Parathyroid adenoma (tissue), 2 donors: ENCODE data around the gene TREML2.

Source experiments
- H2AFZ ChIP-seq: fragments of 300-600 bp; sonication (generic); one replicate; pipeline ENCODE4 v1.7.0; 2017; ENCODE audit warnings: antibody characterized with exemption, mild to moderate bottlenecking
- H3K27ac ChIP-seq: fragments of 300-600 bp; sonication (generic); one replicate; pipeline ENCODE4 v1.7.0; 2017
- H3K27me3 ChIP-seq: fragments of 300-600 bp; sonication (generic); one replicate; pipeline ENCODE4 v1.7.0; 2017; ENCODE audit warnings: low read length; ENCODE audit not compliant: control insufficient read depth, insufficient read depth
- H3K36me3 ChIP-seq: fragments of 300-600 bp; sonication (generic); one replicate; pipeline ENCODE4 v1.7.0; 2017; ENCODE audit warnings: low read length; ENCODE audit not compliant: control insufficient read depth, insufficient read depth
- H3K4me1 ChIP-seq: fragments of 300-600 bp; sonication (generic); one replicate; pipeline ENCODE4 v1.7.0; 2017; ENCODE audit warnings: control low read depth
- H3K4me2 ChIP-seq: fragments of 300-600 bp; sonication (generic); one replicate; pipeline ENCODE4 v1.7.0; 2017; ENCODE audit warnings: low read length
- H3K4me3 ChIP-seq: fragments of 300-600 bp; sonication (generic); one replicate; pipeline ENCODE4 v1.7.0; 2017; ENCODE audit warnings: low read depth, low read length
- H3K79me2 ChIP-seq: fragments of 300-600 bp; sonication (generic); one replicate; pipeline ENCODE4 v1.7.0; 2017; ENCODE audit warnings: control low read depth
- H3K9ac ChIP-seq: fragments of 300-600 bp; sonication (generic); one replicate; pipeline ENCODE4 v1.7.0; 2017; ENCODE audit warnings: mild to moderate bottlenecking
- H3K9me3 ChIP-seq: fragments of 300-600 bp; sonication (generic); one replicate; pipeline ENCODE4 v1.7.0; 2017; ENCODE audit warnings: low read length; ENCODE audit not compliant: control insufficient read depth
- TF ChIP-seq, protein P1 (sequence below): fragments of 300-600 bp; sonication (generic); IDR thresholded peaks from one replicate; pipeline ENCODE4 v1.7.0; 2017; ENCODE audit warnings: antibody characterized with exemption, mild to moderate bottlenecking
- donor health status: primary hyperparathyroidism.

The TREML2 gene

DNA sequence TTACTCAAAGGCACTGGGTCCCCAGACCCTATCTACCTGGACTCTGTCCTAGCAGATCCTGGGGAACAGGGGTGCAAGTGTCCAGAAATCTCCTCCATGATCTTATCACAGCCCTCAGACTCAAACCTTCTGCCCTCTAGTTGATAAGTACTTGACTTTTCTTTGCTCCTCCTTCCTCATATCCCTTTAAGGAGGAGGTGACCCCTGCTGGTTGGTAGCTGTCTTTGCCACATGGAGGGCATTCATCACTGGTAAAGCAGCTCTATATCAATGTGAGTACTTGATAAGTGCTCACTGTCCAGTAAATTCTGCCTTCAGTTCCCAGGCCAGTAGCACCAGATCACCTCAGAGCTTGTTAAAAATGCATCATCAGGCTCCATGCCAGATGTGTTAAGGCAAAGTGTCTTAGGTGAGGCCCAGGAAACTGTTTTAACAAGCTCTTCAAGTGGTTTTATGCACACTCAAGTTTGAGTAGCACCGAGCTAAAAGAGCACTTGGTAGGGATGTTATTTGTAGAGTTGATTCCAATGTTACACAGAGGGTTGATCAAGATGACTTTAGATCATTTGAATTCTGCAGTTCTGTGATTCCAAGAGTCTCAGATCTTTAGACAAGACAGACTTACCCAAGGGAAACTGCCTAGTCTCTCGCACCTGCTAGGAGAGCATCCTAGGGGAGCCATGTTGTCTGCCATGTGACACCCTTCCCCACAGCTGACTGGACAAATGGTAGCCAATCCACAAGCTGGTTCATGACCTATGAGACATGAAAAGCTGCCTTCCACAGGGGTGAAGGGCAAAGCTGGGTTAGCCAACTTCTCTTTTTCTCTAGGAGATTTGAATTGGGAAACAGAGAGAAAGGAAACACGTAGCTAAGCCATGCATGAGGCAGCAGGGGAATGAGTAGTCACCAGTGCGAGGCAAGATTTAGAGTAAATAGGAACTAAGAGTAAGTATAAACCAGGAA lies 18.6 kb downstream of the TREML2 start:
- Histone ChIP-seq H3K4me2 (no peak overlapping the region), H3K36me3 (no peaks in the 10 kb centered on the region), H3K4me1 (no peaks in the 10 kb centered on the region), H3K9me3 (no peaks in the 10 kb centered on the region), H3K27ac (no peak overlapping the region), H3K9ac (no peak overlapping the region), H3K27me3 (no peaks in the 10 kb centered on the region), H3K79me2 (no peaks in the 10 kb centered on the region), H2AFZ (peak overlapping the region; percentile 9), H3K4me3 (no peak overlapping the region)
- TF ChIP-seq, protein P1, sequence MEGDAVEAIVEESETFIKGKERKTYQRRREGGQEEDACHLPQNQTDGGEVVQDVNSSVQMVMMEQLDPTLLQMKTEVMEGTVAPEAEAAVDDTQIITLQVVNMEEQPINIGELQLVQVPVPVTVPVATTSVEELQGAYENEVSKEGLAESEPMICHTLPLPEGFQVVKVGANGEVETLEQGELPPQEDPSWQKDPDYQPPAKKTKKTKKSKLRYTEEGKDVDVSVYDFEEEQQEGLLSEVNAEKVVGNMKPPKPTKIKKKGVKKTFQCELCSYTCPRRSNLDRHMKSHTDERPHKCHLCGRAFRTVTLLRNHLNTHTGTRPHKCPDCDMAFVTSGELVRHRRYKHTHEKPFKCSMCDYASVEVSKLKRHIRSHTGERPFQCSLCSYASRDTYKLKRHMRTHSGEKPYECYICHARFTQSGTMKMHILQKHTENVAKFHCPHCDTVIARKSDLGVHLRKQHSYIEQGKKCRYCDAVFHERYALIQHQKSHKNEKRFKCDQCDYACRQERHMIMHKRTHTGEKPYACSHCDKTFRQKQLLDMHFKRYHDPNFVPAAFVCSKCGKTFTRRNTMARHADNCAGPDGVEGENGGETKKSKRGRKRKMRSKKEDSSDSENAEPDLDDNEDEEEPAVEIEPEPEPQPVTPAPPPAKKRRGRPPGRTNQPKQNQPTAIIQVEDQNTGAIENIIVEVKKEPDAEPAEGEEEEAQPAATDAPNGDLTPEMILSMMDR: peak; percentile 48

DNA sequence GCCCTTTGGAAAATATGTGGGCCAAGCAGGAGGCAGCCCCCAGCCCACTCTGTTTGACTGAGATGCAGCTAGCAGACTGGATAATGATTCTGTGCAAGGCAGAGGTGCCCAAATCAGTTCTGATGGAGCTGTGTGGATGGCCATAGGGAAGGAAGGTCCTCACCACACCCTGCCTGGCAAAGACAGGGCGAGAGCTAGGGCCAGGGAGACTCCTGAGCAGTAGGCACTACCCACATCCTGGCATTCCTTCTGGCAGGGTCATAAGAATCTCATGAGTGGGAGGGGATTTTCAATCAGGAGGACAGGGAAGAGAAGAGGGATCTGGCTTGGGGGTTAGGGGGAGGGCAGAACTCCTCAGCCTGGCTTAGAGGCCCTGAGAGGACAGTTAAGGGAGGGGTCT lies 19.4 kb downstream of the TREML2 start:
- Histone ChIP-seq H3K27ac (no peak overlapping the region), H2AFZ (no peak overlapping the region), H3K4me3 (no peak overlapping the region), H3K9ac (no peak overlapping the region), H3K36me3 (no peaks in the 10 kb centered on the region), H3K9me3 (no peaks in the 10 kb centered on the region), H3K79me2 (no peaks in the 10 kb centered on the region), H3K27me3 (no peaks in the 10 kb centered on the region), H3K4me2 (no peak overlapping the region), H3K4me1 (no peaks in the 10 kb centered on the region)
- TF ChIP-seq, protein P1: no peak

DNA sequence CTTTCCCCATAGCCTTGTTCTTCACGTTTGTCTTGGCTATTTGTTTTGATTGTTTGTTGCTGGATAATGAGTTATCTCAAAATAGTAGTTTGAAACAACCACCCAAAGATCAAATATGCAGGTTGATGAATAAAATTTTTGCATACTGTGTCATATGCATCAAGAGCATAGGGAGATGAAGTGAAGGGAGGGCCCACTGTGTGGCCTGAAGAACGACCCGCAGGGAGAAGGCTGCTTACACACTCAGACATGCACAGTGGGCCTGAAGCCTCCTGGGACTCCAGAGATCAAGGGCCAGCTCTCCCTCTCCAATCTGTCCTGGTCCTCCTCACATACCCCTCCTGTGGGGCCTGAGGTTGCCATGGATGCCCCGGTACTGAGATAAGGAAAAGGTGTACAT lies 21.8 kb downstream of the TREML2 start:
- Histone ChIP-seq H3K27me3 (no peaks in the 10 kb centered on the region), H3K9me3 (no peaks in the 10 kb centered on the region), H3K36me3 (no peaks in the 10 kb centered on the region), H2AFZ (no peak overlapping the region), H3K4me1 (no peaks in the 10 kb centered on the region), H3K79me2 (no peaks in the 10 kb centered on the region), H3K4me3 (no peak overlapping the region), H3K4me2 (no peak overlapping the region), H3K27ac (no peak overlapping the region), H3K9ac (no peak overlapping the region)
- TF ChIP-seq, protein P1: no peak

DNA sequence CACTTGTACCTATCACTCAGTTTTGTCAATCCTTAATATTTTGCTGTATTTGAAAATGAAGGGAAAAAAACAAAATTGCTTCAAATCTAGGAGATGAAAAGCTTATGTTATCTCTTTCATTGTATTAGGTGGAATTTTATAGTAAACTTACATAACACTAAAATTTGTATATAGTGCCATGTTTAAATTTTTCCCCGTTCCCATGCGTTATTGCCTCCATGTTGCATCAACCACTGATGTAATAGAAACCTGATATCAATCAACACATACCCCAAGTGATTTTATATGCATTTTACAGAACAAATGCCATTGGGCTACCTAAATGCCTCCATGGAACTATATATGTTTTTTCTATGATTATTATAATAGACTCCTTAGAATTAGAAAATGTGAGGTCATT lies 23.3 kb downstream of the TREML2 start:
- H3K27ac ChIP-seq: no peak overlapping the region
- H3K27me3 ChIP-seq: no peaks in the 10 kb centered on the region
- TF ChIP-seq, protein P1: no peak
- H2AFZ ChIP-seq: no peak overlapping the region
- no peaks in the 10 kb centered on the region for H3K9me3 ChIP-seq
- H3K4me1 ChIP-seq: no peaks in the 10 kb centered on the region
- H3K4me2 ChIP-seq: no peak overlapping the region
- no peaks in the 10 kb centered on the region for H3K79me2 ChIP-seq
- H3K36me3 ChIP-seq: no peaks in the 10 kb centered on the region
- H3K4me3 ChIP-seq: no peak overlapping the region
- H3K9ac ChIP-seq: no peak overlapping the region

DNA sequence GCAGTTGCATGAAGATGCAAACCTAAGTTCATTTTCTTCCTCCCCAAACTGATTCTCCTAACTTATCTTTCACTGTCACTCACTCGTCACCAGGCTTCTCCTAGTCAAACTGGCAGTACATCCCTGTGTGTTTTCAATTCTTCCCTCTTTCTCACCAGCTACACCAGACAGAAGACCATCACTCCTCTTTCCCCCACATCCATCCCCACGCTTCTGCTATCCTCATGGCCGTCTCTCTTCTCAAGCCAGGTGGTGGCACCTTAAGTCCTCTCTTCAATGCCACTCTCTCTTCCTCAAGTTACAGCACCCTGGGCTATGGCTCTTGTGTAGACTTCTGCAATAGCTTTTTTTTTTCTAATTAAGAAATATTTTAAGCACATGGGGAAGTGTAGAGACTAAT lies 23.7 kb downstream of the TREML2 start:
- Histone ChIP-seq H3K27me3 (no peaks in the 10 kb centered on the region), H3K4me1 (no peaks in the 10 kb centered on the region), H3K36me3 (no peaks in the 10 kb centered on the region), H3K9me3 (no peaks in the 10 kb centered on the region), H3K9ac (no peak overlapping the region), H2AFZ (no peak overlapping the region), H3K4me3 (no peak overlapping the region), H3K27ac (no peak overlapping the region), H3K79me2 (no peaks in the 10 kb centered on the region), H3K4me2 (no peak overlapping the region)
- TF ChIP-seq, protein P1: no peak
